SK-MEL-5 (cell line): ENCODE measurements around the gene CDK11A. TPM values are rescaled to one million over a fixed set of nuclear protein-coding genes. Genes with fewer than 3 reads are reported as not detected.
"Not testable (repeated sequence)": the region's sequence is repeated elsewhere in the genome, so short reads cannot be mapped to it uniquely, and the experiment has no call there.

Source experiments
- DNase-seq: peaks from one replicate; pipeline ENCODE4 v3.0.0-alpha.2; 2016; ENCODE audit warnings: low read depth, low spot score
- in situ Hi-C: cut with HindIII; loops from 2 replicates; pipeline ENCODE4 v1.10.0; 2016; ENCODE audit warnings: low sequenced_read_pairs, high pct_unique_total_duplicates, low pct_unique_long_range_greater_than_20kb
- total RNA-seq: library from RNA; depleted of rRNA; stranded (reverse); fragments of >200 nt; shearing (Covaris generic); gene quantifications from 2 replicates; pipeline ENCODE4 v1.2.3, GENCODE V29; 2014

The CDK11A gene
- total RNA-seq, 1 experiment from 2014 or later: 4.4 TPM

DNA sequence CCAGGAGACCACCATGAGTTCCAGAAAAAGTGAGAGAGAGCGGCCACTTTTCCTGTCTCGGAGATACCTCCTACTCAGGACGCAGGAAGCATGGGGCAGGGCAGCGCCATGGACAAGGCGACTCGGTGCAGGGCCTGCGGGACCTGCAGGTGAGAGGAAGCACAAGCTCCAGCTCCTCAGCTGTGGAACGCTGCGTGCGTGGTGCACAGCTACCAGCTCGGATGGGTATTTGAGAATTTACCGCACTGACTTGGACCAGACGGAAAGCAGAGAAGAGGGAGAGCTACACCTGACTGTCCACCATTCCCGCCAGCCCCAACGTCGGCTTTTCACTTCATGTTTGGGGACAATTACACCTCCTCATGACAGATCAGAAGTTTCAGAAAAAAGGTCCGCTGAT, 8.2 kb upstream of the CDK11A start:
- DNase-seq: no peak
- in situ Hi-C loops: no loop called here

DNA sequence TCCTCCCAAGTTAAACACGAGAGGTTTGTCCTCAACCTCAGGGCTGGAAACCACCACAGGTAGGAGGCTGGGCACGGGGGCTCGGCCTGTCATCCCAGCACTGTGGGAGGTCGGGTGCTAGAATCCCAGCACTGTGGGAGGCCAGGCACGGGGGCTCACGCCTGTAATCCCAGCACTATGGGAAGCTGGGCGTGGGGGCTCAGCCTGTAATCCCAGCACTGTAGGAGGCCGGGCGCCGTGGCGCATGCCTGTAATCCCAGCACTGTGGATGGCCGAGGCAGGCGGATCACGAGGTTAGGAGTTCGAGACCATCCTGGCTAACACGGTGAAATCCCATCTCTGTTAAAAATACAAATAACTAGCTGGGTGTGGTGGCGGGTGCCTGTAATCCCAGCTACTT, 6.7 kb upstream of the CDK11A start:
- no peak for DNase-seq
- in situ Hi-C loops: no loop called here

DNA sequence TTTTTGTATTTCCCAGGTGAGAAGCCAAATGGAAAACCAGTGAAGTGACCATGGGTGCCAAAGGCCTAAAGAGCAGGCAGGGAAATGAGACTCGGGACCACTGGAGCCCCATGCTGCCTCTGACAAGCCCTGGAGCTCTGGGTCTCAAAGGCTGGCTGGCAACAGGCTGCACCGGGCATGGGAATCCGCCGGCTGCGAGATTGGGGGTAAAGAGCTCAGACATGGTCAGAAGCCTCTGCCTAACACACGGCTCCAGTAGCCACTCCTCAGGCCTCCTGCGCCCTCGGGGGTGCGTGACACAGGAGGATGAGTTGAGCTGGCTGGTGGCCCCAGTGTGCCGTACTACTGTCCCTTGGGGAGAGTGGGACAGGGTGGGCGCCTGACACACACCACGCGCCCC, 6.1 kb upstream of the CDK11A start:
- in situ Hi-C loops: not testable (repeated sequence)

DNA sequence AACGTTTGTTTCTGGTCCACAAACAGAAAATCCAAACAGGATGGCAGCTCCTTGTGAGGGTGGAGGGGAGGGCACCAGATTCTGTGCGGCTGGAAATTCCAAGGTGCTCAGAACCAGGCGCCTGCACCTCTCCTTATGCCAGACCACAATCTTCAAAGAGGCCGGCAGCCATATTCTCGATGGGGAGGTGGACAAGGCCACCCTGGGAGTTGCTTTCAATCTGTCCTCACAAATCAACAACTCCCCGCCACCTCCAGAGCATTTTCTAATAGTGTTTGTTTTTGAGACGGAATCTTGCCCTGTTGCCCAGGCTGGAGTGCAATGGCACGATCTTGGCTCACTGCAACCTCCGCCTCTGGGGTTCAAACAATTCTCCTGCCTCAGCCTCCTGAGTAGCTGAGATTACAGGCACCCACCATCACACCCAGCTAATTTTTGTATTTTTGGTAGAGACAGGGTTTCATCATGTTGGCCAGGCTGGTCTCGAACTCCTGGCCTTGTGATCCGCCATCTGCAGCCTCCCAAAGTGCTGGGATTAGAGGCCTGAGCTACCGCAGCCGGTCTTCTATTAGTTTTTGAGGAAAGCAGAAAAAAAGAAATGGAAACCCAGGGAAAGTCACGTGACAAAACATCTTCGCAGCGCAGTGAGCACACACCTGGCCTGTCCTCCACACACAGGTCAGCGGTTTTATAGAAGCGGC, 5.1 kb upstream of the CDK11A start:
- in situ Hi-C loops, DNase-seq: not testable (repeated sequence)

More for the DNA sequence above, 6.1 kb upstream of the CDK11A start:
- DNase-seq: not testable (repeated sequence)

DNA sequence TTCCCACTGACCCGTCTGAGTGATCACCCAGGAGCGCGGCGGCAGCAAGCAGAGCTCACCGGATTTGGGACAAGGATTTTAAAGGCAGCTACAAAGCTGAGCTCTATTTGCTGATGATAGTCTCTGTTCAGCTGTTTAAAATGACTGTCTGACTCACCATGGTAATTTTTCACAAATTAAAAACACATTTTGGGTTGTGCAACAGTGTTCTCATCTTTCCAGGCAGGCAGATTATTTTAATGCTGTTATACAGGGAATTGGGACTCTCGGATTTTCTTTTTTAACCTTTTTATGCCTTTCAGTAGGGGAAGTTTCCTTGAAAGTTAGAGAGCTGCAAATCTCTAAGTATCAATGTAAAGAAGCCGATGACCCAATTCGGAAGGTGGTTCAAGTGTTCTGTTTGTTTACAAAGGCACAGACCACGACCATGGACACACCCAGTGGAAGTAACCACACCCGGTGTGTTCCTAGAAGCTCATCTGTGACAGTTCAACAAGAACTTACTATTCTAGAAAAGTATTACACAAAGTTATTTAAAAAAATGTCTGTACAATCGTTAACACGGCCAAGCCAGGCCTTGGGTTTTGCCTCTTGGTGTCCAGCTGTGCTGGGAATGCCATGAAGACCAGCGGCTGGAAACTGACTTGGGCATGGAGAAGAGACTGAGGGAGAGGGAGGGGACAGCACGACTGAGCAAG, 4.3 kb upstream of the CDK11A start:
- in situ Hi-C loops, DNase-seq: not testable (repeated sequence)

DNA sequence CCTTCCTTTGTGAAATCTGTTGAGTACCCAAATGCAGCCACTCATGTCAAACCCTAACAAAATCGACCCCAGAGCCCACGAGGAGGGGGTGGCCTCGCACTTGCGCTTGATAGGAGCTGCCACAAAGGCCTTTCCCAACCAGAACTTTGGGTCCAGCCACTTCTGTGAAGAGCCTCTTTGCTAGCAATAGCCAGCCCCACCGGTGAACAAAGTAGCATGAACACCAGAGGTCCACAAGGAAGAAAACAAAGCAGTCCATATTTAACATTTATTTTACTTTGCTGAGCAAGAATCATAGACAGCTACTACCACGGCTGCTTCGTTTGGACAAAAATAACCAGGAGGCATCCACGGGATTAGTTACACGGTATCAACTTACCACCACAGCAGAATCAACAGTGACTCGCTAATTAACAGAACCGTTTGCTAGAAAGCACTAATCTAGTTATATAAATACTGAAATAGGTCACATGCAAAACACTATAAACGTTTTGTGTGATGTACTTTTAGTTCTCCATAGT, 3.0 kb upstream of the CDK11A start:
- in situ Hi-C loops, DNase-seq: not testable (repeated sequence)

DNA sequence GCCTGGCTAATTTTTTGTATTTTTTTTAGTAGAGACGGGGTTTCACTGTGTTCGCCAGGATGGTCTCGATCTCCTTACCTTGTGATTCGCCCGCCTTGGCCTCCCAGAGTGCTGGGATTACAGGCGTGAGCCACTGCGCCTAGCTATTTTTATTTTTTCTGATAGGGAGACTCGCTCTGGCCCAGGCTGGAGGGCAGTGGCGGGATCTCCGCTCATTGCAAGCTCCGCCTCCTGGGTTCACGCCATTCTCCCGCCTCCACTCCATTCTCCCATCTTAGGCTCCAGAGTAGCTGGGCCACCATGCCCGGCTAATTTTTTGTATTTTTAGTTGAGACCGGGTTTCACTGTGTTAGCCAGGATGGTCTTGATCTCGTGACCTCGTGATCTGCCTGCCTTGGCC, 1.9 kb upstream of the CDK11A start:
- in situ Hi-C loops, DNase-seq: not testable (repeated sequence)

DNA sequence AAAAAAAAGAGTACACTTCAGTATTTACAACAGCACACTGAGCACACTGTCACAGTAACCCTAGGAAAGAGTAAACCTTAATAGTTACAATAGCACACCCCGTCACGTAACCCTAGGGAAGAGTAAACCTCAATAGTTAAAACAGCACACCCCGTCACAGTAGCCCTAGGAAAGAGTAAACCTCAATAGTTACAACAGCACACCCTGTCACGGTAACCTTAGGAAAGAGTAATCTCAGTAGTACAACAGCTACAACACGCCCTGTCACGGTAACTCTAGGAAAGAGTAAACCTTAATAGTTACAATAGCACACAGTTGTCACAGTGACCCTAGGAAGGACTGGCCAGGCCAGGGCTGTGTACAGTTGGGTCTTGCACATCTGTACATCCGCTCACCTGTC, 3.0 kb downstream of the CDK11A start:
- in situ Hi-C loops: no loop called here
- no peak for DNase-seq

DNA sequence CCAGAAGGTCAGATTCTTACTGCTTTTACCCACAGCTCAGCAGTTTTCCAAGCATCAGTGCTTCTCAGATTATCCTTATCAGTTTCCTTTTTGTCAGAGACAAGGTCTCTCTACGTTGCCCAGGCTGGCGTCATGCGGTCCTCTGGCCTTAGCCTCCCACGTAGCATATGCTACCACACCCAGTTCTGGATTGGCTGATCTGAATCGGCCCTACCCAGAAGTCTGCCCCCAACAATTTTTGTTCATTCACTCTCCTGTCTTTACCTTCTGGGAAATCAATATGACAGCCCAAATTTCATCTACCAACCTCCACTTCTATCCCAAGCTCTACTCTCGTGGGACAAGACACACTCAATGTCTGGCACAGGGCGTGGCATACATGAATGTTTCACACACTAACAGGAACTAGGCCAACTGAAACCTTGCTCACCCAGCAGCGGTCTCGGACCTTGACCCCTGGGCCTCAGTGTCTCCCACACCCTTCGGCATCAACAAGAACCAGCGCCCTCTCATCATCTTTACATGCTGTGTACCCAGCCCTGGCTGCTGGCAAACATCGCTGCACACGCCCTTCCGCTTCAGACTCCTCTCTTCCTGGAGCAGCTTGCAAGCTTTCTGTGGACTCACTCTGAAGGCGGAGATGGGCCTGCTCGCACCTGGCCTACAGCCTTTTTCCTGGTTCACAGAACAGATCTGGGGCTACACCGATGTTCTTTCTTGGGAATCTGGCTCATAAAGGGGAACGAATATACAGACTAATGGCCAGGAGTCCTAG, 8.9 kb downstream of the CDK11A start:
- in situ Hi-C loops, DNase-seq: not testable (repeated sequence)

DNA sequence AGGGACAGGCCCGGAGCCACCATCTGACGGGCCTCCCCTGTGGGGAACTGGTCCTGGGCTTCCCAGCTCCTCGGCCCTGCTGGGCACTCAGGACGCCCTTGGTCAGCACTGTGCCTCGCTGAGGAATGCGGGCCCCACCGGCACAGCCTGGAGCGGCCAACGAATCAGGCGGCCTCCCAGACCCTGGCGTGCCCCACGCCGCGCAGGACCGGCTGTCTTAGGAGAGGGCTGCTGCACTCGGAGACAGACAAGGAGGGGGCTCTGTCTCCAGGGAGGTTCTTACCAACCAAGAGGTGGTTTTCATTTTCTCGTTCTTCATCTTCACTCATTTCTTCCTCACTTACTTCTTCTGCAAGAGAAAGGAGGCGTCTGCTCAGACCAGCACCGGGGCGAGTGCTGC, 16.3 kb downstream of the CDK11A start:
- DNase-seq, in situ Hi-C loops: not testable (repeated sequence)

DNA sequence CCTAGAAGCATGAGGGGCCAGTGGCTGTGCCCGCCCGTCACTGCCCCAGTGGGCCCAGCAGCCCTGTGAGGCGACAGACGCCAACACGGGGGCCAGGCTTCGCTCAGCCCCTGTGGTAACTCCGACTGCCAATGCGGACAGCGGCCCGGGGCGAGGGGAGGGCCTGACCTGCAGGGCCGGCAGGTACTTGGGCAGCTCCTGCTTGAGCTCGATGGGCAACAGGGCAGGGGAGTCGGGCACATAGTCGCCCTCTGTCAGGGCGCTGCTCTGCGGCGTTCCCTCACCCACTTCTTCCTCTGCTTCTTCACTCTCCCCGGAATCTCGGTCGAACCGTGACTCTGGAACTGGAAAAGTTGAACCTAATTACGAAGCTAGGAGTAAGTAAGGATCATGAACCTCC, 16.9 kb downstream of the CDK11A start:
- DNase-seq, in situ Hi-C loops: not testable (repeated sequence)

DNA sequence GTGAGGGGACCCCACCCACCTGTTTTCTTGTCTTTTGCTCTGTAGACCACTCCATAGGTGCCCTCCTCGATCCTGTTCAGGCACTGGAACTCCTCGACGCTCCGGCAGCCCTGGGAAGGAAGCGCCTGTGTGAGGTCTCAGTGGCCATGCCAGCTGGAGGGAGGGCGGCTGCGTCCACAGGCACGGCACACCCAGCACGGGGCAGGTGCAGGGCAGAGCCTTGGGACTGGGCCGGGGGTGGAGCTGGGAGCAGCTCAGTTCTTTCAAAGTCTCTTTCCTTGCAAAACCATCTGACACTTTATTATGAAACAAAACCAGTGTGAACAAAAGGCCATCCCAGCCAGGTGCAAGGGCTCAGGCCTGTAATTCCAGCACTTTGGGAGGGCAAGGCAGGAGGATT, 18.5 kb downstream of the CDK11A start:
- DNase-seq, in situ Hi-C loops: not testable (repeated sequence)

DNA sequence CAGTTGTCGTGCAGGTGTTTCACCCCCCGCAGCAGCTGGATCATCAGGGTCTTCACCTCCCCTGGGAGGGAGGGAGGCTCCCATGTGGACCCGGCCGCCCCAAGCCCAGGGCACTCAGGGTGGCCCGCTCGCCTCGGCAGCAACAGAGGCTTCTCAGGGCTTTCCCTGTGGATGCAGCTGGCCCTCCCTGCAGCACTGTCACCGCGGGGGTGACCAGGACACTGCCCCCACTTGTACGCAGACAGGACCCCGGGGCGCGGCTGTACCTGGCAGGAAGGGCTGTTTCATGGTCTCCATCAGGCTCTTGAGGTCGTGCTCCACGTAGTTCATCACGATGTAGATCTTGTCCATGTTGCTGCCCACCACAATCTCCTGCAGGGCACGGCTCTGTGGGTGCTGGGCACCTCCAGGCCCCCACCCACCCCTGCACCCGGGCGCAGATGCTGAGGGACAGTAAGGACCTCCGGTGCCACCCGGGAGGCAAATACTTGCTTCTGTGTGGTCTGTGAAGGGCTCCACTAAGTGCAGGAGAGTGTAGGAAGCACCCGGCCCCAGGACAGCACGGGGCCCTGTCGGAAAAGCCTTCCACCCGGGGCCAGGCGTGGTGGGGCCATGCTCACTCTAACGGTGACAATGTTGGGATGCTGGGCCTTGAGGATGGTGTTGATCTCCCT, 19.7 kb downstream of the CDK11A start:
- in situ Hi-C loops, DNase-seq: not testable (repeated sequence)

DNA sequence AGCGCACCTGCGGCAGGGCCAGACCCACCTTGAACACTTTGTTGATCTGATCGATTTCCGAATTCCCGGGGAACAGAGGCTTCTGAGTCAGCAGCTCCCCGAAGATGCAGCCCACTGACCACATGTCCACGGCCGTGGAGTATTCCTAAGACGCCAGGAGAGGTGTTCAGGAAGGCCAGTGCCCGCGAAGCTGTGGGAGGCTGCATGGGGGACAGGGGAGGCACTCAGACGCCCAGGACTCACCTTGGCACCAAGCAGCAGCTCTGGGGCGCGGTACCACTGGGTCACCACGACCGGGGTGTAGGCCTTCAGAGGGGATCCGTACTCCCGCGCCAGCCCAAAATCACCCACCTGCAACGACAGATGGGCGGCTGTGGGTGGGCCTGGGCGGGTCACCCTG, 20.4 kb downstream of the CDK11A start:
- no peak for DNase-seq
- in situ Hi-C loops: no loop called here

DNA sequence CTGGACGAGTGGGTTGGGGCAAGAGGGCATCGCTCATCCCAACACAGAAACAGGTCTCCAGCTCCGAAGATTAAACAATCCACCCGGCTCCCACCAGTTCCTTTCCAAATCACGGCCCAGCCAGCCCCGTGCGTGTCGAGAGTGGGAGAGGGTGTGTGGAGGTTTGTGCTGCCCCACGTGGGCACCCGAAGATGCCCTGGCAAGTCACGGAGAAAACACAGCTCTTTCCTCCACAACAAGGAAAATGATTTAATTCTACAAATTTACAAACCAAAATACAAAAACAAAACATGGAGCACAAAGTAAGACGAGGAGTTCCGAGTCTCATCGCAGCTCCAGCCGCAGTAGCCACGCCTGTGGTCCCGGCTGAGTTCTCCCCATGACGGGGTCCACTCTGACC, 21.7 kb downstream of the CDK11A start:
- DNase-seq, in situ Hi-C loops: not testable (repeated sequence)

DNA sequence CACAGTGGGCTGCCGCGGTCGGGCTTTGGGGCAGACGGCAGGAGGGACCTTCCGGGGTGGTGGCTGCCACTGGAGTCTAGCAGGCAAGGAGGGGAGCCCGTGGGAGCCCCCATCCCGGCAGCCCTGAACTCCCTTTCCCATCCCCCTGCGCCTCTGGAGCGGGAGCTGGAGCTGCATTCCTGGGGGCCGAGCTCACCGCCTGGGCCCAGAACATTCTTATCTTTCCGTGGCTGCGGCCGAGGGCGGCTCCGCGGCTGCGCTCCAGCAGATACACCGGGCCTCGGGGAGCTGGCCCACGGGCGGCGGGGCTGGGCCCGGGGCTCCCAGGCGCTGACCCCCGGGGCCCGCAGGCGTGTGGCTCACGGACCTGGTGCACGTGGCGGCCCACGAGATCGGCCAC, 23.6 kb downstream of the CDK11A start:
- in situ Hi-C loops, DNase-seq: not testable (repeated sequence)

DNA sequence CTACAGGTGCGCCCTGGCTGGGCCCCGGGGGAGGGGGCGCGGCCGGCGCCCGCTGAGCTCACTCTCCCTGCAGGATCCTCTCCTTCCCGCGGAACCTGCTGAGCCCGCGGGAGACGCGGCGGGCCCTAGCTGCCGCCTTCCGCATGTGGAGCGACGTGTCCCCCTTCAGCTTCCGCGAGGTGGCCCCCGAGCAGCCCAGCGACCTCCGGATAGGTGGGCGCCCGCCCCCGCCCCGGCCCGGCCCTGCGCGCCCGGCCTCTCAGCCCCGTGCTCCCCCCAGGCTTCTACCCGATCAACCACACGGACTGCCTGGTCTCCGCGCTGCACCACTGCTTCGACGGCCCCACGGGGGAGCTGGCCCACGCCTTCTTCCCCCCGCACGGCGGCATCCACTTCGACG, 24.1 kb downstream of the CDK11A start:
- in situ Hi-C loops, DNase-seq: not testable (repeated sequence)

DNA sequence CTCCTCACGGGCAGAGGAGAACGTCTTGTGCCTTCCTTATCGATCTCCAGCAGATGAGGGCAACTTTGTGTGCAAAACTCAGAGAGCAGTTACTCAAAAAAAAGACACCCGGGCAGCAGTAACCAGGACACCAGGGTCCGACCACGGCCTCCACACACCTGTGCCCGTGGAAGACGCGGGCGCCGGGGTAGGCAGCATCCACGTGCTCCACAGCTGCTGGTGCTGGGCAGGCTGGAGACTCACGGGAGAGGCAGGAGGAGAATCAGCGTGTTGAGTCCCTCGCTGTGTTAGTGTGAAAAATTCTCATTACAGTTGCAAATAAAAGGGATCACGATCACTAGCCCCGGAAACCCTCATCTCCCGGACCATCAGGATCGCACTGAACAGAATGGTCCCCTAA, 25.1 kb downstream of the CDK11A start:
- in situ Hi-C loops, DNase-seq: not testable (repeated sequence)
